ENCODE results near the gene CCDC60.

The CCDC60 gene

GRCh38 chr12:119385659-119386058, 51.1 kb downstream of the CCDC60 start:
- DNase-seq = no peak

DNA sequence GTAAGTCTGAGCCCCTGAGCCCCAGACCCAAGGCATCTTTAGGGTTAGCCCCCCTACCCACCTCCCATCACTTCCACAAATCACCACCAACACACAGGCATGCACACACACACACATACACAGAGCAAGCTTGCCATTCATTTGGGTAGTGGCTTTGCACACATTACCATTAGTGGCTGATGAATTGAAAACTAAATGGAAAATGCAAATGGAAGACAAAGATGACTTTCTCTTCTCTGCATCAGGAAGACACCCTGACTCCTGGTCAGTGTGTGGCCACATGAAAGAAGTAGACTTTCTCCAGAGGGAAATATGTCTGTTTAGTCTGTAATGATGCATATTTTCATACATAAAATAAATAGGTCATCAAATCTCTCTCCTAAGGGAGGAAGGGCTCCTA, 55.2 kb downstream of the CCDC60 start:
- DNase-seq = no peak

DNA sequence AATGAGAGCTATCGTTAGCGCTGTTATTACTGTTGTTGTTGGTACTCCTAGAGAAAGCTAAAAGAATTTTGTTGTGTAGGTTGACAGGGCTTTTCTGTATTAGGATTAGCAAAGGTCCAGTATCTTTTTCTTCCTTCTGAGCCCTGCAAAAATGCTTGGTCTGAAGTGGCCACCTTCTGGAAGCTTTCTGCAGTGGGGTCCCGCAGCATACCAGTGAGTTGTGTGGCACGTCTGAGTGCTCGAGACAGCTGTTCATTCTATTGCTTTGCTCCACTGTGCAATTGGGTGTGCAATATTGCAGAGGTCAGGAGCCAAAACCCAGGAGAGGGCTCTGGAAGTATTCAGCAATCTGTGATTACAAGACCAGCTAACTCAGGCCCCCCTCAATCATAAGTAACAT, 57.1 kb downstream of the CCDC60 start:
- DNase-seq = no peak

GRCh38 chr12:119393677-119394076, 59.1 kb downstream of the CCDC60 start:
- no peak for DNase-seq

GRCh38 chr12:119397540-119397939, 63.0 kb downstream of the CCDC60 start:
- DNase-seq = no peak

- no peak for DNase-seq
Measured at GRCh38 chr12:119398190-119398589, 63.7 kb downstream of the CCDC60 start.

DNA sequence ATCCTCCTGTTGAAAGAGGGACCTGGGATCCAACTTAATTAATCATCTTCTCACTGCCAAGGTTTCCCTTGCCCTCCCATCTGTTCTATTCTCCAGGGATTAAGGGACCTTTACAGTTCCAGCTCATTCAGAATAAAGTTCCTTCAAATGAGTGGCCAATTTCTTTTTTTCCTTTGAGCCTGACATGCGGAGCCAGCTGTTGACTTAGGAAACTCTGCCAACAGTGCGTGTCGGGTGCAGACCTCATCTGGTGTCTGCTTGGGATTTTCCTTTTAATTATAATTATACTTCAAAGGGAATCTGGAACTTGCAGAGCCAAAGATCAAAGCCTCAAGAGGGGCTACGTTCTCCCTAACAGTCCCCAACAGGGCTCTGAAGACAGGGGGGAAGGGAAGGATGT, 64.8 kb downstream of the CCDC60 start:
- no peak for DNase-seq

GRCh38 chr12:119406308-119406707, 71.8 kb downstream of the CCDC60 start:
- no peak for DNase-seq

DNA sequence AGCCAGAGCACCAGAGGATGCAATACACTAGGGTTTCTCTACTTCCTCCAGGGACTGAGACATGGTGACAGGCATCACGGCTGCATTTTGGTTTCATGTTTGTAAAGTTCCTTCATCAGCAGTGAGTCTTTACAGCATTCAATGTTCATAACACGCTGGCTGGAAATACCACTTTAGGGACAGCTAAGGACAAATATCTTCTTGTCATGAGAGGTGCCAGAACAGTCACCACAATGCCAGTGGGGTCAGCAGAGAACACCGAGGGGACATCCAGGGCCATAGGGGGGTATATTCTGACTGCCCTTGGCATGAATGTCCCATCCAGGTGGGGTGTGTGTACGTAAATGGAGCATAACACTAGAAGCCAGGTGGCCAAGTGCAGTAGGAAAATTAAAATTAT, 72.3 kb downstream of the CCDC60 start:
- DNase-seq = no peak

- DNase-seq = no peak
Measured at GRCh38 chr12:119409043-119409442, 74.5 kb downstream of the CCDC60 start.

GRCh38 chr12:119410396-119410795, 75.9 kb downstream of the CCDC60 start:
- DNase-seq = no peak

- DNase-seq = no peak
Measured at GRCh38 chr12:119412306-119412705, 77.8 kb downstream of the CCDC60 start.

GRCh38 chr12:119412811-119413794, 78.6 kb downstream of the CCDC60 start:
- no peak for DNase-seq

- no peak for DNase-seq
Measured at GRCh38 chr12:119415714-119416113, 81.2 kb downstream of the CCDC60 start.

- DNase-seq = no peak
Measured at GRCh38 chr12:119417440-119417839, 82.9 kb downstream of the CCDC60 start.

- no peak for DNase-seq
Measured at GRCh38 chr12:119419381-119419780, 84.9 kb downstream of the CCDC60 start.

GRCh38 chr12:119423285-119423684, 88.8 kb downstream of the CCDC60 start:
- no peak for DNase-seq

- no peak for DNase-seq
Measured at GRCh38 chr12:119425623-119426022, 91.1 kb downstream of the CCDC60 start.

GRCh38 chr12:119431151-119431550, 96.6 kb downstream of the CCDC60 start:
- DNase-seq = no peak

GRCh38 chr12:119432949-119433348, 98.4 kb downstream of the CCDC60 start:
- no peak for DNase-seq

GRCh38 chr12:119440803-119441360, 106.4 kb downstream of the CCDC60 start:
- no peak for DNase-seq

DNA sequence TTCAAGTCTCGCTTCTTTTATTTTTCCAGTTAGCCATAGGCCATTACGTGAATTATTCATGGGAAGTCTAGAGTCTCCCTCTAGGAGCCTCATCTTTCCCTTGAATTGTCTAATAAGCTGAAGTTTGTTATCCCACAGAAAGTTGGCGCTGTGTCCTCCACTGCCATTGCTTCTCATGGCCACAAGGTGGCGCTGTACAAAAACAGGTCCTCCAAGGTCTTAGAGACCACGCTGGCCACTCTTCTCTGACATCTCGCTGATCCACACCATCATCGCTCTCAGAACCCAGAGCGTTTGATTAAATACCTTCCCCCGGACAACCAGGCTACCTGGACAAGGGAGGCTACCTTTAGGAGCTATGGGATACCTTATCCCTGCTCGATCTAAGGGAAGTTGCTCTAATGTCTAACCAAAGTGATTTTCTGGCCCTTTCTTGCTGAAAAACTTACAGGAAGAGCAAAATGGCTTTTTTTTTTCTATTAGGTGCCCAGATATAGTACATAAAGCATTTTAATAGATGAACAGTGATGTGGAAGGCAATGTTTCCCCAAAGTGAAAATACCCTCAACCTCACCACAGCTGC, 110.0 kb downstream of the CCDC60 start:
- no peak for DNase-seq

- DNase-seq = no peak
Measured at GRCh38 chr12:119446459-119446858, 111.9 kb downstream of the CCDC60 start.

GRCh38 chr12:119447126-119447525, 112.6 kb downstream of the CCDC60 start:
- no peak for DNase-seq

All from activated gamma-delta T cell treated with Interleukin-2 at 50 U/mL for 16 hours (primary cell).